ENCODE results near the gene APRT. TPM values are rescaled to one million over a fixed set of nuclear protein-coding genes. Genes with fewer than 3 reads are reported as not detected.

APRT gene
- total RNA-seq, 2 donors from 2014 or later: 165 to 211 TPM

- intact Hi-C loops (cut with DNase I): loop anchor here (5.0 kb wide), 1 partner anchor 363 kb away; the partner anchor contains the start of gene ZNF778
- no peaks in the 10 kb centered on the region for H3K27me3 ChIP-seq (replicated peaks; ENCODE audit: insufficient read depth)
- no peaks in the 10 kb centered on the region for H3K9me3 ChIP-seq
- 70% methylated on average over 16 of the region's 20 CpGs for WGBS
- H3K4me1 ChIP-seq (replicated peaks): peaks cover 3% of the 10 kb centered on the region
- no peak overlapping the region for H3K4me3 ChIP-seq
- TF ChIP-seq, protein P1, sequence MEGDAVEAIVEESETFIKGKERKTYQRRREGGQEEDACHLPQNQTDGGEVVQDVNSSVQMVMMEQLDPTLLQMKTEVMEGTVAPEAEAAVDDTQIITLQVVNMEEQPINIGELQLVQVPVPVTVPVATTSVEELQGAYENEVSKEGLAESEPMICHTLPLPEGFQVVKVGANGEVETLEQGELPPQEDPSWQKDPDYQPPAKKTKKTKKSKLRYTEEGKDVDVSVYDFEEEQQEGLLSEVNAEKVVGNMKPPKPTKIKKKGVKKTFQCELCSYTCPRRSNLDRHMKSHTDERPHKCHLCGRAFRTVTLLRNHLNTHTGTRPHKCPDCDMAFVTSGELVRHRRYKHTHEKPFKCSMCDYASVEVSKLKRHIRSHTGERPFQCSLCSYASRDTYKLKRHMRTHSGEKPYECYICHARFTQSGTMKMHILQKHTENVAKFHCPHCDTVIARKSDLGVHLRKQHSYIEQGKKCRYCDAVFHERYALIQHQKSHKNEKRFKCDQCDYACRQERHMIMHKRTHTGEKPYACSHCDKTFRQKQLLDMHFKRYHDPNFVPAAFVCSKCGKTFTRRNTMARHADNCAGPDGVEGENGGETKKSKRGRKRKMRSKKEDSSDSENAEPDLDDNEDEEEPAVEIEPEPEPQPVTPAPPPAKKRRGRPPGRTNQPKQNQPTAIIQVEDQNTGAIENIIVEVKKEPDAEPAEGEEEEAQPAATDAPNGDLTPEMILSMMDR (IDR thresholded peaks at IDR 0.05): no peak
- TF ChIP-seq POLR2AphosphoS5 (IDR thresholded peaks at IDR 0.05) (no peak), POLR2A (IDR thresholded peaks at IDR 0.05) (no peak)
- DNase-seq (ENCODE audit: low spot score): no peak
- no peaks in the 10 kb centered on the region for H3K36me3 ChIP-seq
- no peak overlapping the region for H3K27ac ChIP-seq
These were observed 42.8 kb upstream of the APRT start for GRCh38 chr16:88854306-88855111.

- intact Hi-C loops (cut with DNase I): no loop called here
- Histone ChIP-seq H3K4me1 (replicated peaks) (peaks cover 3% of the 10 kb centered on the region), H3K27ac (no peak overlapping the region), H3K27me3 (replicated peaks; ENCODE audit: insufficient read depth) (no peaks in the 10 kb centered on the region), H3K4me3 (no peak overlapping the region), H3K9me3 (no peaks in the 10 kb centered on the region), H3K36me3 (no peaks in the 10 kb centered on the region)
- WGBS: 76% methylated on average over 17 of the region's 17 CpGs
- DNase-seq (ENCODE audit: low spot score): no peak
- TF ChIP-seq, protein P1 (IDR thresholded peaks at IDR 0.05): no peak
- no peak for TF ChIP-seq POLR2A (IDR thresholded peaks at IDR 0.05)
- no peak for TF ChIP-seq POLR2AphosphoS5 (IDR thresholded peaks at IDR 0.05)
These were observed 41.7 kb upstream of the APRT start for GRCh38 chr16:88853325-88853941.

DNA sequence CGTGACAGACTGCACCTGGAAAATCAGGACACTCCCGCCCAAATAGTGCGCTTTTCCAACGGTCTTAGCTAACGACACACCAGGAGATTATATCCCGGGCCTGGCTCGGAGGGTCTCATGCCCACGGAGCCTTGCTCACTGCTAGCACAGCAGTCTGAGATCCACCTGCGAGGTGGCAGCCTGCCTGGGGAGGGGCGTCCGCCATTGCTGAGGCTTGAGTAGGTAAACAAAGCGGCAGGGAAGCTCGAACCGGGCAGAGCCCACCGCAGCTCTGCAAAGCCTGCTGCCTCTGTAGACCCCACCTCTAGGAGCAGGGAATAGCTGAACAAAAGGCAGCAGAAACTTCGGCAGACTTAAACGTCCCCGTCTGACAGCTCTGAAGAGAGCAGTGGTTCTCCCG lies 39.9 kb upstream of the APRT start:
- Histone ChIP-seq H3K4me3 (no peak overlapping the region), H3K4me1 (replicated peaks) (no peaks in the 10 kb centered on the region), H3K9me3 (no peaks in the 10 kb centered on the region), H3K36me3 (no peaks in the 10 kb centered on the region), H3K27me3 (replicated peaks; ENCODE audit: insufficient read depth) (no peaks in the 10 kb centered on the region), H3K27ac (no peak overlapping the region)
- intact Hi-C loops (cut with DNase I): no loop called here
- TF ChIP-seq, protein P1 (IDR thresholded peaks at IDR 0.05): no peak
- TF ChIP-seq POLR2AphosphoS5 (IDR thresholded peaks at IDR 0.05): no peak
- TF ChIP-seq POLR2A (IDR thresholded peaks at IDR 0.05): no peak
- DNase-seq (ENCODE audit: low spot score): no peak
- 94% methylated on average over 19 of the region's 19 CpGs for WGBS

GRCh38 chr16:88850531-88851199 lies 38.9 kb upstream of the APRT start:
- no peaks in the 10 kb centered on the region for H3K9me3 ChIP-seq
- no peaks in the 10 kb centered on the region for H3K36me3 ChIP-seq
- intact Hi-C loops (cut with DNase I): no loop called here
- TF ChIP-seq POLR2A (IDR thresholded peaks at IDR 0.05) (no peak), POLR2AphosphoS5 (IDR thresholded peaks at IDR 0.05) (no peak)
- TF ChIP-seq, protein P1 (IDR thresholded peaks at IDR 0.05): no peak
- no peaks in the 10 kb centered on the region for H3K27me3 ChIP-seq (replicated peaks; ENCODE audit: insufficient read depth)
- H3K4me3 ChIP-seq: no peak overlapping the region
- H3K27ac ChIP-seq: no peak overlapping the region
- DNase-seq (ENCODE audit: low spot score): no peak
- WGBS: 89% methylated on average over 30 of the region's 33 CpGs
- H3K4me1 ChIP-seq (replicated peaks): no peaks in the 10 kb centered on the region

Measured in prostate gland (tissue), 2 donors.